NCI-H1048 (cell line): ENCODE measurements around the gene NAPSA.

ENCODE experiments used
- DNase-seq: peaks from one replicate; lab custom pipeline; 2025; lab: John Stamatoyannopoulos, UW

Gene NAPSA

GRCh38 chr19:50314724-50315708 is 50.4 kb downstream of the NAPSA start:
- no peak for DNase-seq

GRCh38 chr19:50313812-50314536 is 51.5 kb downstream of the NAPSA start:
- no peak for DNase-seq

DNA sequence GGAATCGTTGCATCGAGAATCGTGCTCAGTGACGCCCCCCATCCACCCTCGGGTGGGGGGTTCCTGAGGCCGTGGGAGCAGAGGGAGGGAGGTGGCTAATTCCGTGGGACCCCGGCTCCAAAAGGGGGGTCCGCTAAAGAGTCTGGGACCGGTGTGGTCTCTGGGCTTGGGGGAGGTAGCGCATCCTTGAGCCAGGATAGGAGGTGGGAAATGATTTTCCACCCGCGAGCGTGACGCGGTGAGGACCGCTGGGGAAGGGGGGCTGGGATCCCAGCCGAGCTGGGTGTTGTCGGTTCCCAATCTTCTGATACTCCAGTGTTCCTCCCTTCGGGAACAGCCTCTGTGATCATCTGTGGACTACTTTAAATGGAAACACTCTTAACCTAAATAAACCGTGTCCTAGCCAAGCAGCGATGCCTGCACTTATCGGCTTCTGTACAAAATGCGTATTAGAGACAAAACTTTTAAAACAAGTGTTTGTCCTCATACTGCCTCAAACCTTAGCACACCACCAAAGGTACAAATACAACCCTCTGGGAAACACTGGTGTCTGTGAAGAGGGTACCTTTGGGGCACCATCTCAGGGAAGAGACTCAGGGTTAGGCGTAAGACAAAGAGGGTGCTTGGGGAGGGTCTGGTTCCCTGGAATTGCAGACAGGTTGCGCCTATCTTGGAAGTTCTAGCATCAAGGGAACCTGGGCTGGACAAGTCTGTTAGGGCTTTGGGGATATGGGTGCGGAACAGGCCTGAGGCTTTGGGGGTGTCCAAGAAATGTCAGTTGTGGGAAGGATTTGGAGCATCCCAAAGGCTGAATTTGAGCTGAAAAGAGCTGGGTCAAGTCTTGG is 52.2 kb downstream of the NAPSA start:
- no peak for DNase-seq

DNA sequence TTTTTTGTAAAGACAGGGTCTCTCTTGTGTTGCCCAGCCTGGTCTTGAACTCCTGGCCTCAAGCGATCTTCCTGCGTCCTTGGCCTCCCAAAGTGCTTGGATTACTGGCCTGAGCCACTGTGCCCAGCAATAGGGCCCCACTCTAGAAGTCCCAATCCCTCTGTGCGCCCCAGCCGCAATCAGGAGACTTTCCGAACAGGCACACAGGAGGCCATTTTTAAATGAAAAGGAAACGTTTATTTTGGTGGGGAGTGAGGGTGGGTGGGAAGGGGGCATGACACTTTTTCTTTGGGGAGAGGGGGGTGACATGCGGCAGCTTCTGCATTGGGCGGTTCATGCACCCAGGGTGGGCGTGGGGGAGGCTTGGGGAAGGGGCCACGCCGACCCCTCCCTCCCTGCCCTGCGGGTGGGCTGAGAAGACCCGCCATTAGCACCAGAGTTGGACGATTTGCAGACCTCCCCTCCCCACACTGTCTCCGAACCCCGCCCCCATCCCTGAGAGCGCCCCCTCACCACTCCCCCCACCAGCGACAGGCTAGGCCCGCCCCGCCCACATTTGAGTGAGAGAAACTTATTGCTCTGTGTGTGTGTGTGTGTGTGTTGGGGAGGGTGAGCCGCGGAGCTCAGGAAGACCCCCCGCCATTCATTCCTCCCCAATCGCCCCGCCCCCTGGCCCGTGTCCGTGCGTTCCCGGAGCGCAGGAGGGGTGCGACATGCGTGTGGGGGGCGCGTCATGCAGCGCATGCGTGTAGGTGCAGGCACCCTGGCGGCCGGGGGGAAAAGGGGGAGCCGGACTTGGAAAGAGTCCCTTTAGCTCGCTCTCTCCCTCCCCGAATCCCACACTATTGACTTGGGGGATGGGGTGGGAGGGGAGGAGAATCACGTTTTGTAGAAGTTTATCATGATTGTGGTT is 53.5 kb downstream of the NAPSA start:
- no peak for DNase-seq

DNA sequence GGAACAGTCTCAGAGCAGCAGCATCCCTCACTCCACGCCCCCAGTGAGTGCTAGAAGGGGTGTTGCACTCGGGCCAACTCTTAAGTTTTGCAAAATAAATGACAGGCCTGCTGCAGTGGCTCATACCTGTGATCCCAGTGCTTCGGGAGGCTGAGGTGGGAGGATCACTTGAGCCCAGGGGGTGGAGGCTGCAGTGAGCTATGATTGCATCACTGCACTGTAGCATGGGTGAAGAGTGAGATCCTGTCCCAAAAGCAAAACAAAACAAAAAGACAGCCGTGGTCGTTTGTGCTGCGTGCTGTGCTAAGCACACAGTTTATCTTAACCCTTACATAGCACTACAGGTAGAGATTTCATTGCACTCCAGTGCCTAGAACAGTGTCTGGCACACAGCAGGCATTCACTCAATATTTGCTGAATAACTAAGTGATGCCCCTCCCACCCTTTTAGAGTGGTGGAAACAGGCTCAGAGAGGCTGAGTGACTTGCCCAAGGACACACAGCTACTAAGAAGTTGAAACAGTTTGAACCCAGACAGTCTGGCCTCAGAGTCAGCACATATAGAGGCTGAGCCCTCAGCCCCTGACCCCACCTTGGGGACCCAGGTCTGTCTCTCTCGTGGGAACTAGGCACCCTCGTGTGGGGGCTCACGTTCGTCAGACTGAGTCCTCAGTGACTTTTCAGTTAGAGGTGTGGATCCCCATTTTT is 54.5 kb downstream of the NAPSA start:
- no peak for DNase-seq

DNA sequence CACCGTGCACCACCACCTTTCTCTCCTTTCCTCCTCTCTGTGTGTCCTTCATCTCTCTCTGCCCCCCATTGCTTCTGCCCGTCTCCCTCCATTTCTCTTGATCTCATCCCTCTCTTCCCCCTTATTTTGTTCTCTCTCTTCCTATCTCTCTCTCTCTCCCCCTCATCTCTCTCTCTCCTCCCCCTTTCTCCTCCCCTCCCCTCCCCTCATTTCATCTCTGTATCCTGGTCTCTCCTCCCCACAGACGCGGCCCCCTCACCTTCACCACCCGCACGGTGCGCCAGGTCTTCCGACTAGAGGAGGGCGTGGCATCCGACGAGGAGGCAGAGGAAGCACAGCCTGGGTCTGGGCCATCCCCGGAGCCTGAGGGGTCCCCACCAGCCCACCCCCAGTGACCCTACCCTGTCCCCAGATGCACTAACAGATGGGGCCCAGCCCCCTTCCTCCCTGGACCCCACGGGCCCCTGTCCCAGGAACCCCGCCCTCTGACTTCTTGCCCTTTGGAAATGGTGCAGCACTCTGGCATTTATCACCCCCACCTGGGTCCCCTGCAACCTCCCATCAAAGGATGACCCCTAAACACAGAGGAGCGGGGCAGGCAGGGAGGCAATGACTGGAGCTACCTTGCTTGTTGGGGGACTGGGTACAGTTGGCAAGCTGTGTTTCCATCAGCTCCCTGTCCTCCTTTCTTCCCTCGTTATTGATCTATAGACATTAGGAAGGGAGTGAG is 55.9 kb downstream of the NAPSA start:
- no peak for DNase-seq

DNA sequence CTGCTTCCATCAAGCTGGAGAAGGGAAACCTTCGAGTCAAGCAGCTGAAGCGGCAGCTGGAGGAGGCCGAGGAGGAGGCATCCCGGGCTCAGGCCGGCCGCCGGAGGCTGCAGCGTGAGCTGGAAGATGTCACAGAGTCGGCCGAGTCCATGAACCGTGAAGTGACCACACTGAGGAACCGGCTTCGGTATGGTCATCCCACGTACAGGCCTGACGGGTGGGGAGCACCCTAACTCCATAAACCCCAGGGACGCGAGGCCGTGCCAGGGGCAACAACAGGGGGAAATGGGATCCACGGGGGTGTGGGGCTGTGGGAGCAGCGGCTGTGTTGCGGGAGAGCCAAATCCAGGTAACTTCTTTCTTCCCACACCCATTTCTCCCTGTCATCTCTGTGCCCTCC is 56.4 kb downstream of the NAPSA start:
- DNase-seq: no peak
